CD14-positive monocyte (primary cell): ENCODE data around the gene IL26. TPM values are rescaled to one million over a fixed set of nuclear protein-coding genes. Genes with fewer than 3 reads are reported as not detected.

Experiments
- DNase-seq, 3 donors: peaks; one replicate each; pipeline ENCODE4 v3.0.0-alpha.2; 2011 to 2022
- H2AFZ ChIP-seq: 2 replicates; pipeline ENCODE4 v1.6.0; 2012; ENCODE audit warnings: mild to moderate bottlenecking, low read depth, low read length, inconsistent platforms; ENCODE audit not compliant: insufficient read depth, poor library complexity, severe bottlenecking
- H3K27ac ChIP-seq, 2 donors: 1 replicate in 1 of 2; 2 replicates in 1 of 2; pipeline ENCODE4 v1.5.1; 2012 to 2013; ENCODE audit warnings: low read length in 2 of 2, control low read depth in 1 of 2, inconsistent platforms in 1 of 2, low read depth in 1 of 2, mild to moderate bottlenecking in 1 of 2
- H3K27me3 ChIP-seq, 2 donors: one replicate each; pipeline versions ENCODE4 v1.6.0 to v1.6.1; 2011 to 2013; ENCODE audit warnings: low read length in 2 of 2; ENCODE audit not compliant: control insufficient read depth in 2 of 2, insufficient read depth in 2 of 2
- H3K36me3 ChIP-seq, 2 donors: replicated peaks in 1 of 2; 1 replicate in 1 of 2; 2 replicates in 1 of 2; pipeline versions ENCODE4 v1.5.1 to v1.6.1; 2012 to 2013; ENCODE audit warnings: low read length in 2 of 2, control low read depth in 1 of 2, inconsistent platforms in 1 of 2, mild to moderate bottlenecking in 1 of 2; ENCODE audit not compliant: insufficient read depth in 2 of 2, control insufficient read depth in 1 of 2
- H3K4me1 ChIP-seq, 2 donors: 1 replicate in 1 of 2; 2 replicates in 1 of 2; pipeline versions ENCODE4 v1.5.1 to v1.6.1; 2012 to 2013; ENCODE audit warnings: low read length in 2 of 2, control low read depth in 1 of 2, inconsistent platforms in 1 of 2, mild to moderate bottlenecking in 1 of 2, moderate library complexity in 1 of 2; ENCODE audit not compliant: insufficient read depth in 2 of 2, control insufficient read depth in 1 of 2
- H3K4me2 ChIP-seq: replicated peaks from 2 replicates; pipeline ENCODE3; 2012; ENCODE audit warnings: low read length, moderate library complexity, mild to moderate bottlenecking; ENCODE audit not compliant: poor library complexity, severe bottlenecking; ENCODE audit errors: extremely low read depth
- H3K4me3 ChIP-seq, 3 experiments: fragments of 200-600 bp in 1 of 3; sonication (generic) in 1 of 3; replicated peaks in 1 of 3; 1 replicate in 2 of 3; 2 replicates in 1 of 3; pipeline ENCODE4 v1.5.1; 2011 to 2013; ENCODE audit warnings: low read length in 3 of 3, mild to moderate bottlenecking in 3 of 3, control low read depth in 2 of 3, low read depth in 2 of 3, inconsistent platforms in 1 of 3, moderate library complexity in 1 of 3
- H3K79me2 ChIP-seq: 2 replicates; pipeline ENCODE4 v1.6.0; 2012; ENCODE audit warnings: mild to moderate bottlenecking, control low read depth, inconsistent platforms, low read length, moderate library complexity; ENCODE audit not compliant: insufficient read depth
- H3K9ac ChIP-seq: 2 replicates; pipeline ENCODE4 v1.6.0; 2017; ENCODE audit warnings: low read length, mild to moderate bottlenecking; ENCODE audit not compliant: insufficient read depth, poor library complexity, severe bottlenecking
- H3K9me3 ChIP-seq, 2 donors: replicated peaks in 1 of 2; 1 replicate in 1 of 2; 2 replicates in 1 of 2; pipeline versions ENCODE4 v1.5.1 to v1.6.1; 2012 to 2013; ENCODE audit warnings: low read length in 2 of 2, control low read depth in 1 of 2; ENCODE audit not compliant: control insufficient read depth in 1 of 2, insufficient read depth in 1 of 2
- H4K20me1 ChIP-seq: 2 replicates; pipeline ENCODE4 v1.6.0; 2012; ENCODE audit warnings: mild to moderate bottlenecking, low read length, control low read depth, moderate library complexity; ENCODE audit not compliant: insufficient read depth
- H3K27ac Mint-ChIP-seq, 7 donors: one replicate each; pipeline ENCODE4 v1.8.0; 2020; ENCODE audit warnings: mild to moderate bottlenecking in 7 of 7, mixed read lengths in 7 of 7, moderate library complexity in 6 of 7, inconsistent platforms in 2 of 7
- H3K27me3 Mint-ChIP-seq, 3 donors: one replicate each; pipeline ENCODE4 v1.8.0; 2021 to 2022; ENCODE audit warnings: low read depth in 3 of 3, mild to moderate bottlenecking in 3 of 3, mixed read lengths in 3 of 3, moderate library complexity in 3 of 3, inconsistent platforms in 1 of 3
- H3K36me3 Mint-ChIP-seq, 2 donors: one replicate each; pipeline ENCODE4 v1.8.0; 2020; ENCODE audit warnings: mixed read lengths in 2 of 2, inconsistent platforms in 1 of 2, mild to moderate bottlenecking in 1 of 2
- H3K4me1 Mint-ChIP-seq: one replicate; pipeline ENCODE4 v1.8.0; 2020; ENCODE audit warnings: mild to moderate bottlenecking, mixed read lengths
- H3K4me3 Mint-ChIP-seq, 2 donors: one replicate each; pipeline ENCODE4 v1.8.0; 2020; ENCODE audit warnings: mild to moderate bottlenecking in 2 of 2, mixed read lengths in 2 of 2, moderate library complexity in 1 of 2
- H3K9me3 Mint-ChIP-seq, 7 donors: one replicate each; pipeline ENCODE4 v1.8.0; 2020 to 2022; ENCODE audit warnings: mixed read lengths in 7 of 7, mild to moderate bottlenecking in 6 of 7, moderate library complexity in 6 of 7, inconsistent platforms in 2 of 7
- WGBS: methylation state at CpG from one replicate; pipeline ENCODE4 v1.1.5; 2013; ENCODE audit warnings: missing lambda C conversion rate; ENCODE audit not compliant: insufficient coverage; 5-methylcytosine and 5-hydroxymethylcytosine counted together
- intact Hi-C, 2 donors: fragments of 100-400 bp; cut with micrococcal nuclease; formaldehyde crosslinking; loops; one replicate each; pipeline versions ENCODE4 v1.15.0 to v1.15.1; 2023
- polyA plus RNA-seq, 3 donors: library from polyadenylated mRNA; depleted of rRNA in 1 of 3; unstranded in 2 of 3; stranded (reverse) in 1 of 3; fragments of 300-500 nt in 2 of 3; fragments of >200 nt in 1 of 3; fragmentation: Illumina TruSeq in 2 of 3; gene quantifications; 1 replicate in 2 of 3; 2 replicates in 1 of 3; pipeline ENCODE4 v1.2.3, GENCODE V29; 2012 to 2021
- TF ChIP-seq, protein P1 (sequence below): fragments of 200-600 bp; IDR thresholded peaks from one replicate; pipeline ENCODE4 v1.8.0; 2022; ENCODE audit warnings: antibody characterized with exemption, mild to moderate bottlenecking

The IL26 gene
- polyA plus RNA-seq, 3 donors: not detected

- H3K27me3 ChIP-seq: no peaks in the 10 kb centered on the region
- H3K4me1 Mint-ChIP-seq: no peaks in the 10 kb centered on the region
- H3K9me3 Mint-ChIP-seq: peaks cover 0 to 2% (median 0%) of the 10 kb centered on the region in 7 donors
- no peak overlapping the region for H3K27ac Mint-ChIP-seq
- DNase-seq: no peak
- H3K79me2 ChIP-seq: no peaks in the 10 kb centered on the region
- no peak overlapping the region for H2AFZ ChIP-seq
- H4K20me1 ChIP-seq: no peaks in the 10 kb centered on the region
- no peaks in the 10 kb centered on the region for H3K36me3 Mint-ChIP-seq
- WGBS: no CpG with 5 or more reads among the region's 1 CpG
- no peaks in the 10 kb centered on the region for H3K9me3 ChIP-seq
- TF ChIP-seq, protein P1, sequence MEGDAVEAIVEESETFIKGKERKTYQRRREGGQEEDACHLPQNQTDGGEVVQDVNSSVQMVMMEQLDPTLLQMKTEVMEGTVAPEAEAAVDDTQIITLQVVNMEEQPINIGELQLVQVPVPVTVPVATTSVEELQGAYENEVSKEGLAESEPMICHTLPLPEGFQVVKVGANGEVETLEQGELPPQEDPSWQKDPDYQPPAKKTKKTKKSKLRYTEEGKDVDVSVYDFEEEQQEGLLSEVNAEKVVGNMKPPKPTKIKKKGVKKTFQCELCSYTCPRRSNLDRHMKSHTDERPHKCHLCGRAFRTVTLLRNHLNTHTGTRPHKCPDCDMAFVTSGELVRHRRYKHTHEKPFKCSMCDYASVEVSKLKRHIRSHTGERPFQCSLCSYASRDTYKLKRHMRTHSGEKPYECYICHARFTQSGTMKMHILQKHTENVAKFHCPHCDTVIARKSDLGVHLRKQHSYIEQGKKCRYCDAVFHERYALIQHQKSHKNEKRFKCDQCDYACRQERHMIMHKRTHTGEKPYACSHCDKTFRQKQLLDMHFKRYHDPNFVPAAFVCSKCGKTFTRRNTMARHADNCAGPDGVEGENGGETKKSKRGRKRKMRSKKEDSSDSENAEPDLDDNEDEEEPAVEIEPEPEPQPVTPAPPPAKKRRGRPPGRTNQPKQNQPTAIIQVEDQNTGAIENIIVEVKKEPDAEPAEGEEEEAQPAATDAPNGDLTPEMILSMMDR: no peak
- H3K4me1 ChIP-seq: no peaks in the 10 kb centered on the region
- no peak overlapping the region for H3K4me3 ChIP-seq
- no peaks in the 10 kb centered on the region for H3K36me3 ChIP-seq
- no peak overlapping the region for H3K27ac ChIP-seq
- peaks cover 0 to 6% (median 0%) of the 10 kb centered on the region in 3 donors for H3K27me3 Mint-ChIP-seq
- no peak overlapping the region for H3K4me2 ChIP-seq
- intact Hi-C loops: no loop called here
- H3K9ac ChIP-seq: no peak overlapping the region
- H3K4me3 Mint-ChIP-seq: no peak overlapping the region
Measured at GRCh38 chr12:68199127-68199526, 26.5 kb downstream of the IL26 start.

GRCh38 chr12:68198507-68199086 is 27.0 kb downstream of the IL26 start:
- TF ChIP-seq, protein P1: no peak
- no peak overlapping the region for H3K4me3 ChIP-seq
- H3K27me3 Mint-ChIP-seq: peaks cover 0 to 5% (median 0%) of the 10 kb centered on the region in 3 donors
- H3K79me2 ChIP-seq: no peaks in the 10 kb centered on the region
- no peak overlapping the region for H3K27ac ChIP-seq
- no peaks in the 10 kb centered on the region for H3K36me3 ChIP-seq
- H3K4me1 Mint-ChIP-seq: no peaks in the 10 kb centered on the region
- intact Hi-C loops: no loop called here
- H3K27ac Mint-ChIP-seq: no peak overlapping the region
- WGBS: 92% methylated on average over 5 of the region's 12 CpGs
- no peaks in the 10 kb centered on the region for H3K9me3 ChIP-seq
- peaks cover 0 to 2% (median 0%) of the 10 kb centered on the region in 7 donors for H3K9me3 Mint-ChIP-seq
- H2AFZ ChIP-seq: no peak overlapping the region
- no peak overlapping the region for H3K4me3 Mint-ChIP-seq
- H3K9ac ChIP-seq: no peak overlapping the region
- no peak overlapping the region for H3K4me2 ChIP-seq
- H4K20me1 ChIP-seq: no peaks in the 10 kb centered on the region
- no peaks in the 10 kb centered on the region for H3K27me3 ChIP-seq
- no peak for DNase-seq
- H3K4me1 ChIP-seq: no peaks in the 10 kb centered on the region
- no peaks in the 10 kb centered on the region for H3K36me3 Mint-ChIP-seq
